Thoracic aorta endothelial cell (primary cell): ENCODE measurements around the gene LDHB. TPM values are rescaled to one million over a fixed set of nuclear protein-coding genes. Genes with fewer than 3 reads are reported as not detected.

ENCODE experiments used
- total RNA-seq: library from RNA; depleted of rRNA; stranded (reverse); fragments of >200 nt; gene quantifications from 2 replicates; pipeline ENCODE4 v1.2.3, GENCODE V29; 2012

LDHB gene
- total RNA-seq = 788 and 849 TPM in 2 replicates

DNA sequence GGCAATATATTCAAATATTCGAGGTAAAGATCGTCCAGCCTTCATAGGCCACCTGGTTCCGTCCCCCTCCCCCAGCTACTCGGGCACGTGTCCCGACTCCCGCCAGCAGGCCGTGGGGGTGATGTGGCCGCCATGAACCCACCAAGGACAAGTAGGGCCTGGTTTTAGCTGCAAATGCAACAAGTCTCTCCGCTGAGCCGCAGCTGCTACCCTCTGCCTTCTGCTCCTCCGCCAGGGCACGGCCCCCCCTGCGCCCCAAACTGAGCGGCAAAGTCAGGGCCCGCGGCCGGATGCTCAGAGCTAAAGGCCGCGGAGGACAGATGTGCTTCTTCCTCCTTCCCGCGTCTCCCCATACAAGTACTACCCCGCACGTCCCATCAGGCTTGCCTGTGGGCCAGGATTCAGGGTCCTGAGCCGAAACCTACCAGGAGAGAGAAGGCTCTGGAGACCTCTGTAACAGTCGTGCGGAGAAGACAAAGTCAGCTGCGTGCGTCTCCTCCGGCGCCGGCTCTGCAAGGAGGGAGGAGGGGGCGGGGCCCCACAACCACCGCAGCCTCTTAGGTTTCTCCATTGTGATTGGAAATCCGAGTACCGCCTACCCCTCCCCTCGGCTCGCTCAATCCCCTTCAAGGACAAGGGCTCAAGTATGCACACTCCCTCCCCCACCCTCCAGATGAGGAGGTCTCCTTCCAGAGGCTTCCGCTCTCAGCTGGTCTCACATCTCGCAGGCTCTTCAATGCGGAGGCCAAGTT lies at the start of gene LDHB:
Gene LDHB (minus strand): TSS at position 517 of the 752 bp plus-strand sequence. CDS start 3,171 bp downstream, outside the sequence.

DNA sequence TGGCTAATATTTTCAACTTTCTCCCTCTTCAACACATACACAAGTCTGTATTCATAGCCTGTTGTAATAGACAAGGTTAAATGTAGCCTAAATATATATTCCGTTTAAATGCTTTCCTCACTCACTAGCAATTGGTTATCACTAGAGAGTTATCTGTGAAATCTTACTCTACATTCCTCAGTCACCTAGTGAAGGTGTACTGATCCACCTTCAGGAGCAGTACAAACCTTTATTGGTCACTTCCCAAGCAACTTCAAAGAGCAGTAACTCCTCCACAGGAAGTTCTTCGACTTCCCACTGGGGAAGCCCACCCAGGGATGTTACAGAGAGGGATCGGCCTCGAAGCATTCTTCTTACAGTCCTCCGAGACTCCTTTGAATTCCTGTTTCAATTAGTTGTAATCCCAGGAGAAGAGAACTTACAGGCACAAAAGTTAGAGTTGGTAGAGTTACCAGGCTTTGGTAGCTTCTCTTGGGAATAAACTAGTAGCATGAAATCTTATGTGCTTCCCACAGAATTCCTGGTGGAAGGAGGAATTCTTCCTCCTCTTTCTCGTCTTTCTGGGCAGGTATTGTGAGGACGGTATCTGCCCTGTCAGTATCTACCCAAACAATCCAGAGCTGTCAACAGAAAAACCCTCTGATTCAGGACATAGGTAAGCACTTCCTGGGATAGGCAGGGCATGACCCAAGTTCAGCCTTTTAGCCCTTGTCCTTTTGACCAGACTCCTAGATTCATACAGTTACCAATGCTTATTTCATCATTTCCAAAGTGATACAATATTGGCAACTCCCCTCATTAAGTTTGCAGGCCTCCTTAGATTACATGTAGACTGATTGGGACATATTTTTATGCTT lies 53.2 kb downstream of the LDHB start, which contains the start of gene GYS2:
Gene GYS2 (minus strand): TSS at position 603 of the 857 bp plus-strand sequence. CDS start 255 bp downstream, at position 348.

Other genes with a start within 250 kb of the LDHB start
- 12.3 and 18.2 TPM in 2 replicates for gene PYROXD1, start 220.2 kb downstream of the LDHB start, total RNA-seq
- 157 and 166 TPM in 2 replicates for gene RECQL, start 156.2 kb downstream of the LDHB start, total RNA-seq
- gene GOLT1B, start 156.1 kb downstream of the LDHB start, total RNA-seq = 54.2 and 59.6 TPM in 2 replicates
- under 0.01 and 1.3 TPM in 2 replicates for gene SPX, start 131.5 kb downstream of the LDHB start, total RNA-seq
- not detected in 2 replicates for gene GYS2, start 53.0 kb downstream of the LDHB start, total RNA-seq
- gene KCNJ8, start 116.9 kb upstream of the LDHB start, total RNA-seq = not detected in 2 replicates